Measurements from ENCODE around the gene METAP1D.

- no peak for TF ChIP-seq POLR2AphosphoS5 (IDR thresholded peaks at IDR 0.05)
- TF ChIP-seq CTCF (IDR thresholded peaks at IDR 0.05): no peak
- no peak for TF ChIP-seq POLR2A (IDR thresholded peaks at IDR 0.05)
These were observed 39.2 kb upstream of the METAP1D start for GRCh38 chr2:171960570-171960969.
